Stimulated activated CD8-positive, alpha-beta memory T cell treated with anti-CD3 and anti-CD28 coated beads, Interleukin-2, amount 100 ng/mL, for 48 hours (primary cell): ENCODE measurements around the gene AFAP1L1.

Experiments used
- DNase-seq, 2 donors: peaks; one replicate each; pipeline ENCODE4 v3.0.0-alpha.2; 2020; ENCODE audit warnings: low read depth in 2 of 2

AFAP1L1 gene

DNA sequence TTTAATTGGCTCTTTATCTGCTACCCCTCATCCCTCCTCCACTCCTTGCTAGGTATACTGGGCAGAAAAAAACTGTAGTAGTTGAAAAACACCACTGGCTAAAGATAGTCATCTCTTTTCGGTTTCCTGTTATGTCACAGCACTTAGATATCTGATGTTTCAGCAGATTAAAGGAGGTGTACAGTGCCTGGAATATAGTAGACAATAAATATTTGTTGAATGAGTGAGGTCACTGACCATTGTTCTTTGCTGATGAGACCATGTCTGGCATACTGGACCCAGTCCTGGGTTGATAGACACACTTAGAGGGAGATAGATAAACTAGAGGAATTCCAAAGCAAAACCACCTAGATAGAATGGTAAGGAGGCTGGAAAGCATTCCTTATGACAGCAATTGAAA lies 76.9 kb downstream of the AFAP1L1 start:
- no peak for DNase-seq

DNA sequence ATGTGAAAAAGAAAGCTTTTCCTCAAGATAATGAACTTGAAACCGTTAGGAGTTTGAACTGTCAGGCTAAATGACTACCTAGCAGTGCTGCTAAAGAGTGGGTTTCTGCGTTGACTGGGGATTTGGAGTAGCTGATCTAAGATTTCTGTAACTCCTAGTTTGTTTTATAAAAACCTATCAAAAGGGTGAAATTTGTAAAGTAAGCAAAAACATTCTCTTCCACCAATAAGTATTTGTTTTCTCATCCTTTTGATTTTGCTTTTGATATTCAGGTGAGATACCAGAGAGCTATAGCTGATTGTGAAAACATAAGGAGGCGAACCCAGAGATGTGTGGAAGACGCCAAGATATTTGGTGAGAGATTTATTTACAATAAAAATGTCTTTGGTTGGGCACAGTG lies 77.7 kb downstream of the AFAP1L1 start:
- DNase-seq = no peak

GRCh38 chr5:149352169-149352568 lies 80.5 kb downstream of the AFAP1L1 start:
- no peak for DNase-seq

- no peak for DNase-seq
These were observed 82.3 kb downstream of the AFAP1L1 start for GRCh38 chr5:149353911-149354310.

GRCh38 chr5:149355688-149356087 lies 84.0 kb downstream of the AFAP1L1 start:
- DNase-seq = peak in 1 of 2 donors; percentile 9

DNA sequence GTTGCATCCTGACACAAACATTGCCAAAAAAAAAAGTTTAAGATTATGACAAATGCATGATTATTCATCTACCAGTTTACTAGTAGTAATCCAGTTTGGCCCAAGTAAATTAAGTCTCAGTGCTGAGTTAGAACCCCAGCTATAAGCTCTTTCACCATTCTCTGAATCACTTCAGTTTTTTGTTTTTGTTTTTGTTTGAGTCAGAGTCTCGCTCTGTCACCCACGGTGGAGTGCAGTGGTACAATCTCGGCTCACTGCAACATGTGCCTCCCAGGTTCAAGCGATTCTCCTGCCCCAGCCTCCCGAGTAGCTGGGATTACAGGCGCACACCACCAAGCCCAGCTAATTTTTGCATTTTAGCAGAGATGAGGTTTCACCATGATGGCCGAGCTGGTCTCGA lies 84.7 kb downstream of the AFAP1L1 start:
- peak in 1 of 2 donors; percentile 8 for DNase-seq

- peak; percentile 87 to 98 for DNase-seq
These were observed 86.0 kb downstream of the AFAP1L1 start, which contains the start of gene PCYOX1L for GRCh38 chr5:149357370-149358293. TSS of gene PCYOX1L (plus strand) at chr5:149358046. CDS start at chr5:149358069, 23 bp downstream.

GRCh38 chr5:149358294-149358651 lies 86.6 kb downstream of the AFAP1L1 start:
- DNase-seq = no peak

GRCh38 chr5:149358868-149359495 lies 87.3 kb downstream of the AFAP1L1 start:
- DNase-seq = no peak

DNA sequence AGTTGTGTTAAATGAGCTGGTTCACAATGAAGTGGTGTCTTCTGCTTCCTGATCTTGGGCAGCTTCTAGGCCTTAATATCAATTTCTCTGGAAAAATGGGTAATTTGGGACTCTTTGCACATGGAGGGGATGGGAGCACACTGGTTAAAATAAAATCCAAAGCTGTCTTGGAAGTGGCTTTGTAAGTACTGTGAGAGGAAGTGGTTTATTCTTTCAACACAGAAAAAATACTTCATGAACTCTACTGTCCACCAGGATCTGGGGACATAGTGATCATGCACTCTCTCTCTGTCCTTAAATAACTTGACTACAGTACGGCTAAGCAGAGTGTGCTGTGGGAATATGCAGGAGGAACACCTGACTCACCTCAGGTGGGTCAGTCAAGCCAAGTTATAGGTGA lies 88.6 kb downstream of the AFAP1L1 start:
- DNase-seq = no peak

DNA sequence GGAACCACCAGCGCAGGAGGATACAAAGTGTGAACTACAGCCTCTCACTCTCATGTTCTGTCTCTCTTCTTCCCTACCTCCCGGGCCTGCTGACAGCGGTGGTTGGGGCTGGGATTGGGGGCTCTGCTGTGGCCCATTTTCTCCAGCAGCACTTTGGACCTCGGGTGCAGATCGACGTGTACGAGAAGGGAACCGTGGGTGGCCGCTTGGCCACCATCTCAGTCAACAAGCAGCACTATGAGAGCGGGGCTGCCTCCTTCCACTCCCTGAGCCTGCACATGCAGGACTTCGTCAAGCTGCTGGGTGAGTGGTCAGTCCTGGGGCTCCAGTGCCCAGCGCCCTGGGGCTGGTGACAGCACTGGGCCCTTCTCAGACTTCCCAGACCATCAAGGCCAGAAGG lies 90.9 kb downstream of the AFAP1L1 start:
- no peak for DNase-seq

DNA sequence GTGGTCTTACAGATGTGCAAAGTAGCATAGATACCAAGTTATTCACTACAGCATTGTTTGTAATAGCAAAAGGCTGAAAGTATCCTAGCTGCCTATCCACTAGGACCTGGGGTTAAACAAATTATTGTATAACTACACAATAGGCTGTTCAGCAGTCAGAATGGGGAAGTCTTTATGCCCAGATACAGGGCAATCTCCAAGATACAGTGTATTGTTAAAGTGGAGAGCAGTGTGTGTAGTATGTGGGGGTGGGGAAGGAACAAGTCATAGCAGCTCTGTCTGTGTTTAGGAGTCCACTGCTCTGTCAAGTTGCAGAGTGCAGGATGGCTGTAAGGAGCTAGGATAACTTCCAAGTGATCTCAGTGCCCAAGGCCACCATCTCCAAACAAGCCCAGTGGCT lies 91.7 kb downstream of the AFAP1L1 start:
- no peak for DNase-seq

DNA sequence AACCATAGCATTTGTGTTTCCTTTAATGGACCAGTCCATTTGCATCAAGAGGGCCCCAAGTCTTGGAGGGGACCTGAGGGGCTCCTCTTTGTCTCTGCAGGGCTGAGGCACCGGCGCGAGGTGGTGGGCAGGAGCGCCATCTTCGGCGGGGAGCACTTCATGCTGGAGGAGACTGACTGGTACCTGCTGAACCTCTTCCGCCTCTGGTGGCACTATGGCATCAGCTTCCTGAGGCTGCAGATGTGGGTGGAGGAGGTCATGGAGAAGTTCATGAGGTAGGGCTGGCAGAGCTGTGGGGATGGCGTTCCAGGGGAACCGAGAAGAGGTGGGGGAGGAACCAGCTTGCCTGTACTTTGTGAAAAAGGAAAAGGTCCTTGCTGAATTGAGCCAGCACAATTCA lies 92.3 kb downstream of the AFAP1L1 start:
- DNase-seq = no peak

- DNase-seq = no peak
These were observed 93.1 kb downstream of the AFAP1L1 start for GRCh38 chr5:149364719-149365118.

DNA sequence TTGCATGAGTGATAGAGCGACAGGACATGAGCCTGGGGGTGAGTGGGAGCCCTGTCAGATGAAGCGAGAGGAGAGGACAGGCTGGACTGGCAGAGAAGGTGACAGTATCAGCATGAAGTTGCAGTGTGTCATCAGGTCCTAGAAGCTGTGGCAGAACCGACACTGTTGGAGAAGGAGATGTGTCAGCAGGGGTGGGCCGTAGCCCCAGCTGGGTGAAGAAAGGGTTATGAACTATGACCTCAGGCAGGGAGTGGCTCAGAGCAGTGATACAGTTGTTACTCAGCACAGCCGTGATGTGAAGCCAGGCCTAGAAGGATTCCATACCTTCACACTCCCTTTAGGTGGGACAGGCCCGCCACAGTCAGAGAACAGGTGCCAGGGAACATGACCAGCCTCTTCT lies 93.8 kb downstream of the AFAP1L1 start:
- DNase-seq = no peak

DNA sequence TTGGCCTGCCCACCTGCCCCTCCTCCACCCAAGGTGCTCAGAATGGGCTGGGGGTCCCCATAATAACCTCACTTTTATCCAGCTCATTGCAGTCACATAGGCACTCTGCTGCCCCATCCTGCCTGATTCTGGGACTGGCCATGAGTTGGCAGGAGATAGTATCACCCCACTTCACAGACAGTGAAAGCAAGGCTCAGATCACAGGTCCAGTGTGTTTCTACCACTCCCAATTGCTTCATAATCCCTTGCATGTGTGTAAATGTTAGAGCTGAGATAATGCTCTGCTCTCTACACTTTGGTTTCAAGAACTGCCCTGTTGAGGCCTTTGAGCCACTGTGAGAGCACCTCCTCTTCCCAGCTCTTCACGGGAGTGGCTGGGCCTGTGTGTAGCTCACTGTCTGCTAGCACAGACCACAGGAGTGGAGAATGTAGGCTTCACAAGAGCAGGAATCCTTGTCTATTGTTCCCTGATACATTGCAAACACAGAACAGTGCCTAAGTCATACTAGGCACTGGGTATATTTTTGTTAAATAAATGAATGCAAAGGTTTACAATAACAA lies 94.6 kb downstream of the AFAP1L1 start:
- no peak for DNase-seq

- DNase-seq = peak; percentile 22 to 33
These were observed 95.8 kb downstream of the AFAP1L1 start for GRCh38 chr5:149367249-149367971.

- no peak for DNase-seq
These were observed 96.5 kb downstream of the AFAP1L1 start for GRCh38 chr5:149367972-149368645.

GRCh38 chr5:149370878-149371277 lies 99.2 kb downstream of the AFAP1L1 start:
- no peak for DNase-seq

DNA sequence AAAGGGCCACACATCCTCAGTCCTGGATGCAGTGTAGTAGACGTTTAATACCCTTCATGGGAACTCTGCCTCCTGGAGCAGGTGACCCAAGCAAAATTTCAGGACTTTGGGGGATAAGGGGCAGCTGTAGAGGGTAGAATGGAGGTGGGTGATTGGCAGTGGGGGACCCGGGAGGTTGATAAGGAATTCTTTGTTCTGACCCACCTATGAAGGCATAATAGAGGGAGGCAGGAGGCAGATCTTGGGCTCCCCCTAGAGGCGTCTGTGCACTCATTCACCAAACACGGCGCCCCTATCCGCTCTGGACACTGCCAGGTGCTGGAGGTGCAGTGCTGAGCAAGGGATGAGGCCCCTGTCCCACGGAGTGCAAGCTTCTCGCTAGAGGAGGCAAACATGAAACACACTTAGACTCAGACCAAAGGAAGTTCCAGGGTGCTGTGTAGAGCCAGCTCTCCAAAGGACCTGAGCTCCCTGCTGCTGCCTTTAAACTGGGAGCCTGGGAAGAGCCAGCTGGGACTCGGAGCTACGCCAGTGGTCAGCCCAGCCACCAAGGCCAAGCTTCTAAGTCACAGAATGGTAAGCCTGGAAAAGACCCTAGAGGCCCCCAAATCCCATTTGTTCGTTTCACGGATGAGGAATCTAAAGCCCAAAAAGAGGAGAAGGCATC lies 99.8 kb downstream of the AFAP1L1 start:
- DNase-seq = peak; percentile 39 to 45
